GM19463 (cell line): Measurements from ENCODE around the gene EAF1.
"Not testable (repeated sequence)": the region's sequence is repeated elsewhere in the genome, so short reads cannot be mapped to it uniquely, and the experiment has no call there.

ENCODE experiments used
- ATAC-seq: cut with Tn5 transposase; IDR thresholded peaks from one replicate; pipeline ENCODE4 v1.9.1; 2021; ENCODE audit warnings: mild to moderate bottlenecking, moderate library complexity; ENCODE audit not compliant: unreplicated experiment

EAF1 gene

GRCh38 chr3:15405448-15406050 is 21.8 kb upstream of the EAF1 start:
- ATAC-seq: no peak

GRCh38 chr3:15409239-15409638 is 18.2 kb upstream of the EAF1 start:
- ATAC-seq: no peak

DNA sequence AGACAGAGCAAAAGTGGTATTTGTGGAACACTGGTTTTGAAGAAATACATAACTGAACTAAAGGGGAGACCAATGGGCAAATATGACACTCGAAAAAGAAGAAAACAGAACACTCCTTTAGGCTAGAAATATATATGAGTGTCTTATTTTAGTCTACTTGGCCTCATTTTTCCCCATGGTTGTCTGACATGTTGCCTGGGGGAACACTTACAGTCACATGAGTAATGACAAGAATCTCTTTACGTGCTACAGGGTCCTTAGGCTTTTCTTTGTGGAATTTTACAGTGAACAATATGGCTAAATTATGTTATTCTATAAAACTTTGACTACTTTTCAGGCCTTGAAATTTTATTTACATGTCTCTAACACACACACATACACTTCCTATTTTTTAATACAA is 17.6 kb upstream of the EAF1 start:
- ATAC-seq: no peak

DNA sequence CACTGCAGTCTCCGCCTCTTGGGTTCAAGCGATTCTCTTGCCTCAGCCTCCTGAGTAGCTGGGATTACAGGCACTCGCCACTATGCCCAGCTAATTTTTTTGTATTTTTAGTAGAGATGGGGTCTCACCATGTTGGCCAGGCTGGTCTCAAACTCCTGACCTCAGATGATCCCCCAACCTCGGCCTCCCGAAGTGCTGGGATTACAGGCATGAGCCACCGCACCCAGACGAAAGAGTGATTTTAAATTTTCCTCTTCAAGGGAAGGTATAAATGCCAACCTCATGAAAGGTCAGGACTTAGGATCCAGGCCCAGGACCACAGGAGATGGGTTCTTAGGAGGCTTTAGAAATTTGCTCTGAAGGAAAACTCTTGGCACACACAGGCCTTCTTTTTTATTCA is 16.4 kb upstream of the EAF1 start:
- ATAC-seq: not testable (repeated sequence)

GRCh38 chr3:15420871-15421270 is 6.5 kb upstream of the EAF1 start:
- ATAC-seq: no peak

- ATAC-seq: no peak
Measured at GRCh38 chr3:15426579-15427118, 749 bp upstream of the EAF1 start.

- ATAC-seq: no peak
Measured at GRCh38 chr3:15427981-15428380, 583 bp downstream of the EAF1 start.

DNA sequence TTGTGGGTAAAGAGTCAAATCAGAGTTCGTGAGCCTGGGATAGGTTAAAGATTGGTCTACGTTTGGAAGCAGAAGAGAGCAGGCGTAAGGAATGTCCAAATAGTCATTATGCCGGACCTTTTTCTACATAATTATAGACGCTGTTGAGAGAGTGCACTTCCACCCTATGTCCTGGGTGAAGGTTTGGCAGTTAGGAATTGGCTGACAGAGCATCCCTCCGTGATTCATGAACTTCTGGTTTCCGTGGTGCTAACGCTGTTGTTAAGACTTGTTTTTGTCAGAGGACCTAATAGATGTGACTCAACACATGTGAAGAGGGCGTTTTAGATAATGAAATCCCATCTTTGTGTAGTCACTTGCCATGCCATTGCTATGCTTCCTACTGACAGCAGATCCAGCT is 1.1 kb downstream of the EAF1 start:
- no peak for ATAC-seq

- no peak for ATAC-seq
Measured at GRCh38 chr3:15429080-15429479, 1.7 kb downstream of the EAF1 start.

GRCh38 chr3:15430624-15431023 is 3.2 kb downstream of the EAF1 start:
- no peak for ATAC-seq

GRCh38 chr3:15431256-15431837 is 3.9 kb downstream of the EAF1 start:
- ATAC-seq: no peak

- ATAC-seq: no peak
Measured at GRCh38 chr3:15433531-15433930, 6.1 kb downstream of the EAF1 start.

DNA sequence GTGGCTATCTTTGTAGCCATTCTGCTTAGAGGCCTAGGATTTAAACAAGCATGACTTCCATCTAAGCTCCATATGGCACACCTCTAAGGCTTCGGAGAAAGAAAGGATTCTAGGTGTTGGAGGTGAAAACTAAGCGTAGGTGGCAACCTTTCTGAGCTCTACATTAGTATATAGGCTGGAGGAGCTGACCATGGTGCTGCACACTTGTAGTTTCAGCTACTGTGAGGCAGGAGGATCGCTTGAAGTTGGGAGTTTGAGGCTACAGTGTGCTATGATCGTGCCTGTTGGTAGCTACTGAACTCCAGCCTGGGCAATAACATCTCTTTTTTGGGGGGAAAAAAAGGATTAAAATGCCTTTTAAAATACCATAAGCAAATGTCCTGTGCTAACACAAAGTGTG is 7.4 kb downstream of the EAF1 start:
- ATAC-seq: no peak

DNA sequence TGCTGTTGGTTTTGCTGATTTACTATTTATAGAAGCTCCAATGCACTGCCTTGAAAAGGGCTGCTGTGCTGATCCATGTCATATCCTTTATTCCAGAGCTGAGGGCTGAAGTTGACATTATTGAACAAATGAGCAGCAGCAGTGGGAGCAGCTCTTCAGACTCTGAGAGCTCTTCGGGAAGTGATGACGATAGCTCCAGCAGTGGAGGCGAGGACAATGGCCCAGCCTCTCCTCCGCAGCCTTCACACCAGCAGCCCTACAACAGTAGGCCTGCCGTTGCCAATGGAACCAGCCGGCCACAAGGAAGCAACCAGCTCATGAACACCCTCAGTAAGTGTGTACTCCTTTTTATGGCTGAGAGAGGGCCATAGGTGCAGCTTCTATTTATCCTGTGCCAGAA is 8.8 kb downstream of the EAF1 start:
- ATAC-seq: no peak

GRCh38 chr3:15438983-15439382 is 11.6 kb downstream of the EAF1 start:
- ATAC-seq: no peak

DNA sequence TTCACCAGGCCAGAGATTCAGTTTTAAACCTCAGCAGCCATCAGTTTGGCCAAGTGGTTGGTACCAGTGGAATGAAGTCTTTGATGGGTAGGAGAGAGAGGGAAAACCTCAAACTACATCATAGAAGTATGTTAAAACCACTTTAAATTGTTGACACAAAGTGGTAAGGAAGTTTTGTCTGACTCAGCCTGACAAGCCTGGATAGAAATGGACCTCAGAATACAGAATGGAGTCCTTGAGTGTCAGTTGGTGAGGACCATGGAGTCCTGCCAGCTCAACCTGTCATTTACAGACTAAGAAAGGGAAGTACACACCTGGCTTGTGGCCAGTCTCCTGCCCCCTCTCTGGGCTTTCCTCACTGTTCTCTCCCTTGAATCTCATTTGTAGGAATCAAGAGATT is 12.1 kb downstream of the EAF1 start:
- ATAC-seq: no peak

- ATAC-seq: no peak
Measured at GRCh38 chr3:15440891-15441290, 13.5 kb downstream of the EAF1 start.

DNA sequence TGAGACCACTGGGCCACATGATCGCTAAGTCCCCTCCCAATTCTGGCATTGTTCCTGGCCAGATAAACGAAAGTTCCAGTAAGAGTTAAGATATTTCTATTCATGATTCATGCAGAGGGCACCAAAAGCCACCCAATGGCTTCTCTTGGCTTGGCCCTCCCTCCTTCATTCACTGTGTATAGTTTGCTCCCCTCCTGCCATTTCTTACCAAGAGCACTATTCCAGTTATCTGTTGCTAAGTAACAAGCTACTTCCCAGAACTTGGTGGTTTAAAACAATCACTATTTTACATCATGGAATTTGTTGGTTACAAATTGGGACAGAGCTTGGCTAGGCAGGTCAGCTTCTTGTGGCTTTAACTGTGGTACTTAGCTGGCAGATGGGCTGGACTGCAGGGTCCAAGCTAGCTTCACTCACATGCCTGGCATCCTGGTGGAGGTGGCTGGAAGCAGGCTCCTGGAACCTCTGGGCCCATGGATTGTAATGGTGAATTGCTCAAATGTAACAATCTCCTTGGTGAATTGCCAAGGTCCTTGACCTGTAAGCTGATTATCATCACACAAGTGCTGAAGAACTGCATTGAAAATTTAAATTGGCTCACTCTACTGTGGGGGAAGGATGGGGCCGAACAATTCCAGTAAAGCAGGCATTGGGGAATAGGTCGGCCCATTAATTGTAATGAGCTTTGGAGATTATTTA is 16.6 kb downstream of the EAF1 start:
- ATAC-seq: no peak

DNA sequence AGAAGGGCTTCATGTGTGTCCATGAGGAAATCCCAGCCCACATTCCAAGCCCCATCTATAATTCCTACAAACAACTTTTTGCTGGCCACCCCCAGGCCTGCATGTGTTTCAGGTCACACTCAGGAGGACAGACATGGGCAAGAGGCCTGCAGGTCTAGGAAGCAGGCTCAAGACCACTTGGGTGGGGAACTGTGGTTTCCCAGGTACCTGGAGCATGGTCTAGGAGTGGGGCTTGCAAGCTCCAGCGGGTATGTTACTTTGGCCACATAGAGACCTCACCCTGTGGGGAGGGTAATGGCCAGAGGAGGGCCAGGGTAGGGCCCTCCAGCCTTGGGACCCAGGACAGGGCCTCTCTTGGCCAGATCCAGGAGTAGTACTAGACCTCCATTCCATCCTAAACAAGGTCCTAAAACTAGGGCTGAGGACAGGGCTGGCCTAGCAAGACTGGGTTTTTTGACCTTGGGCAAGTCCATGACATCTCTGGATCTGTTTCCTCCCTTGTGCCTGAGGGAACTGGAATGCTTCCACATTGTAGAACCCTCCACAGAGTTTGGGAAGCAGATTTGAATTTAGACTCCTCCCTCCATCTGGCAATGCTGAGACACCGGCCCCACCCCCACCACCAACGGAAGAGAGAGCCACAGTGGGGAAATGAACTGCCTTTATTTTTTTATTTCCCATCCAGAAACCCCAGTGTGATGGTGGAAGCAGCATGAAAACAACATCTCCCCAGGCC is 22.3 kb downstream of the EAF1 start:
- no peak for ATAC-seq

GRCh38 chr3:15450438-15451215 is 23.2 kb downstream of the EAF1 start:
- ATAC-seq: no peak
